ENCODE data around the gene C2orf92. TPM values are rescaled to one million over a fixed set of nuclear protein-coding genes. Genes with fewer than 3 reads are reported as not detected.

The C2orf92 gene
- total RNA-seq, 1 donor from 2014 or later = 1.3 TPM

DNA sequence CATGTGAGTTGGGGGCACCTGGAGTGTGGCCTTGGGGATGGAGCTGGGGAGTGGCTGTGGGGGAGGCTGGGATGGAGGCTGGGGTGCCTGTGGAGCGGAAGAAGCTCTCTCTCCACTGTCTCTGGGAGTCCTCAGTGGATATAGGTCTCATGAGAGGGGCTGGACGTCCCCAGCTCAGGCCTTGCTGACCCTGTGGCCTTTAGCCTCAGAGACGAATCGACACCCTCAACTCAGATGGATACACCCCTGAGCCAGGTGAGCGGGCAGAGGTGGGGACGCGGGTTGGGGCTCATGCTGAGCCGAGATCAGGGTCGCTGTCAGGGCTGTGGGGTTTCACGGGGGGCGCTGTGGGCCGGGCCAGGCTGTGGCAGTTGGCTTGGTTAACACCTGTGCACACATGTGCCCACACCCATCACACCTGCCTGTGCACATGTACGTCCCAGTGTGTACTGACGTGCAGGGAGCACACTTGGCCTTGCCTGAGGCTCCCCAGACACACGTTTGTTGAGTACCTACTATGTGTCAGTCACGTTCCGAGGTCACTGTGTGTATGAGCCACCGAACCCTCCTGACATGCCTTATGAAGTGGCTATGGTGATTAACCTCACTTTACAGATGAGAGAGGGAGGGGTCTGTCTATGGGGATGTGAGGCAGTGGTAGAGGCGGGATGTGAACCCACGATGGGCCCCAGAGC lies 64.0 kb downstream of the C2orf92 start:
- no peak overlapping the region for H3K4me3 ChIP-seq (ENCODE audit: low read depth, low read length)
- no peak for DNase-seq (ENCODE audit: low read depth)
- TF ChIP-seq, protein P1, sequence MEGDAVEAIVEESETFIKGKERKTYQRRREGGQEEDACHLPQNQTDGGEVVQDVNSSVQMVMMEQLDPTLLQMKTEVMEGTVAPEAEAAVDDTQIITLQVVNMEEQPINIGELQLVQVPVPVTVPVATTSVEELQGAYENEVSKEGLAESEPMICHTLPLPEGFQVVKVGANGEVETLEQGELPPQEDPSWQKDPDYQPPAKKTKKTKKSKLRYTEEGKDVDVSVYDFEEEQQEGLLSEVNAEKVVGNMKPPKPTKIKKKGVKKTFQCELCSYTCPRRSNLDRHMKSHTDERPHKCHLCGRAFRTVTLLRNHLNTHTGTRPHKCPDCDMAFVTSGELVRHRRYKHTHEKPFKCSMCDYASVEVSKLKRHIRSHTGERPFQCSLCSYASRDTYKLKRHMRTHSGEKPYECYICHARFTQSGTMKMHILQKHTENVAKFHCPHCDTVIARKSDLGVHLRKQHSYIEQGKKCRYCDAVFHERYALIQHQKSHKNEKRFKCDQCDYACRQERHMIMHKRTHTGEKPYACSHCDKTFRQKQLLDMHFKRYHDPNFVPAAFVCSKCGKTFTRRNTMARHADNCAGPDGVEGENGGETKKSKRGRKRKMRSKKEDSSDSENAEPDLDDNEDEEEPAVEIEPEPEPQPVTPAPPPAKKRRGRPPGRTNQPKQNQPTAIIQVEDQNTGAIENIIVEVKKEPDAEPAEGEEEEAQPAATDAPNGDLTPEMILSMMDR (conservative IDR thresholded peaks at IDR 0.05; ENCODE audit: low read depth, low read length) = no peak

DNA sequence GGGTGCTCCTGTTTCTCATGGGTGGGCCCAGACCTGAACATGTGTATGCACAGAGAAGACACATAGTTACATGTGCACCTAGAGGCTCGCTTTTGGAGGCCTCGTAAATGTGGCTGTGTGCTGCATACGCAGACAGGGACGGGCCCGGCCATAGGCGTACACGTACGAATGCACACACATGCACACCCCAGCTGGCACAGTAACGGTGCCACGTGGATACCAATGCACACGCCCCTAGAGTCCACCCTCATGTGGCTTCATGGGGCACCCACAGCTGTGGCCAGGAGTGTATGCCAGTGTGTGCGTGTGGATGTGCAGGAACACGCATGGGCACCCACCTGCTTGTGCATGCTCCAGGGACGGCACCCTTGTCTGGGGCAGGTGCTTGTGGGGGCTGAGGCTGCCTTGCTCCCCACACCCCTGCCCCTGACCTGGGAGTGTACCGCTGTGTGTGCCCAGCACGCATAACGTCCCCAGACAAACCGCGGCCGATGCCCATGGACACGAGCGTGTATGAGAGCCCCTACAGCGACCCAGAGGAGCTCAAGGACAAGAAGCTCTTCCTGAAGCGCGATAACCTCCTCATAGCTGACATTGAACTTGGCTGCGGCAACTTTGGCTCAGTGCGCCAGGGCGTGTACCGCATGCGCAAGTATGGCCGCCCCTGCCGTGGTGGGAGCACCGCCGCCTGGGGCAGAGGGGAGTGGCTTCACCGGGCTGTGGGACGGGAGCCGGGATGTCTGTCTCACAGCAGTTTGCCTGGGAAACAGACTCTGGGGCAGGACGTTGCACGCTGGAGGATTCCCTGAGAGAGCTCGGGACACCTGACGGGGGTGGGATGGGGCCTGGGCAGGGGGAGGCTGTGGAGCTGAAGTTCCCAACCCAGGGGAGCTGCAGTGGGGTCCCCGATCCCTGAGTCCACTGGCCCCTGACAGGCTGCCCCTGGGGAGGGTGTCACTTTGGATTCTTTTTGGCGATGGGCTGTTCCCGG lies 64.8 kb downstream of the C2orf92 start:
- H3K4me3 ChIP-seq (ENCODE audit: low read depth, low read length) = no peak overlapping the region
- TF ChIP-seq, protein P1 (conservative IDR thresholded peaks at IDR 0.05; ENCODE audit: low read depth, low read length) = no peak
- DNase-seq (ENCODE audit: low read depth) = no peak

DNA sequence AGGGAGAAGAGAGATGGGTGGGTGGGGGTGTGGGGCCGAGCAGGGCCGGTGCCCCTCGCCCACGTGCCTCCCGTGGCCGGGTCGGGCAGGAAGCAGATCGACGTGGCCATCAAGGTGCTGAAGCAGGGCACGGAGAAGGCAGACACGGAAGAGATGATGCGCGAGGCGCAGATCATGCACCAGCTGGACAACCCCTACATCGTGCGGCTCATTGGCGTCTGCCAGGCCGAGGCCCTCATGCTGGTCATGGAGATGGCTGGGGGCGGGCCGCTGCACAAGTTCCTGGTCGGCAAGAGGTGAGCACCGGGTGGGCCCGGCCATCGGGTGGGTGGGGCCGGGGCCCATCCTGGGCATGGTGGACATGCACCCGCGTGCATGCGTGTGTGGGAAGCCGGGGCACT lies 65.6 kb downstream of the C2orf92 start:
- DNase-seq (ENCODE audit: low read depth) = no peak
- no peak overlapping the region for H3K4me3 ChIP-seq (ENCODE audit: low read depth, low read length)
- TF ChIP-seq, protein P1 (conservative IDR thresholded peaks at IDR 0.05; ENCODE audit: low read depth, low read length) = no peak

DNA sequence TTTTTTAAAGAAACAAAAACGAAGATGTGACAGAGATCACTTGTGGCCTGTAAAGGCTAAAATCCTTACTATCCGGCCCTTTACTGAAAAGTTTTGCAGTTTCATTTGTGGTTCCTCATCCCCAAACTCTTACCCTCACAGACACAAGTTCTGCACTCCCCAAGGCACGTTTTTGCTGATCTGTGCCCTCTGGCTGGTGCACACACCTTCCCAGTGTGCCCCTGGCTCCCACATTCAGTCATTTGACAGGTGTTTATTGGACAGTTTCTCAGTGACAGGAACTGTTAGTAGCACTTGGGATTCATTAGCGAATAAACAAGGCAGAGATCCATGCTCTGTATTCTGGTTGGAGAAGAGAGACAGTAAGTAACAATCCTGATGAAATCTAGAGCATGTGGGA lies 66.7 kb downstream of the C2orf92 start:
- TF ChIP-seq, protein P1 (conservative IDR thresholded peaks at IDR 0.05; ENCODE audit: low read depth, low read length) = no peak
- no peak overlapping the region for H3K4me3 ChIP-seq (ENCODE audit: low read depth, low read length)
- DNase-seq (ENCODE audit: low read depth) = no peak

DNA sequence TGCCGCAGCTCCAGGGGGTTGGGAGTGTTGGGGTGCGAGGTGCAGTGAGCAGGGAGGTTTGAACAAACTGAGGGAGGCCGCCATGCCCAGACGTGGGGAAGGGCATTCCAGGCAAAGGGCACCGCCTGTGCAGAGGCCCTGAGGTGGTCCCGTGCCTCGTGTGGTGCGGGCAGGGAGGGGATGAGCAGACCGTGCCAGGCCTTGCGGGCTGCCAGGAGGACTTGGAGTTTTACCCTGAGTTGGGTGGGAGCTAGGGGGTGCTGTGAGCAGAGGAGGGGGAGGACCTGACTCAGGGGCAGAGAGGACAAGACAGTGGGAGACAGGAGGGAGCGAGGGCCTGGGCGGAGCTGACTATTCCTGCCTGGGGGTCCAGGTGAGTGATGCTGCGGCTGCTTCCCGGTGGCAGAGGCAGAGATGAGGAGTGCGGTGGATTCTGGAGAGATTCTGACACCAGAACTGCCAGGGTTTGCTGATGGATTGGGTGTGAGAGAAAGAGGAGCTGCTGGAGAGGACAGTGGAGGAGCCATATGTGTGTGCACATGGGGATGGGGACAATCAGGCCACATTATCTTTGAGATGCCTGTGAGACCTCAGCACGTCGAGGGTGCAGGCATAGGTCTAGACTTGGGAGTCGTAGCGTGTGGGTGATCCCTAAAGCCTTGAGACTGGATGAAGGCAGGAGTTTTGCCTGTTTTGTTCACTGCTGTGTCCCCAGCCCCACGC lies 67.3 kb downstream of the C2orf92 start:
- DNase-seq (ENCODE audit: low read depth) = no peak
- TF ChIP-seq, protein P1 (conservative IDR thresholded peaks at IDR 0.05; ENCODE audit: low read depth, low read length) = no peak

DNA sequence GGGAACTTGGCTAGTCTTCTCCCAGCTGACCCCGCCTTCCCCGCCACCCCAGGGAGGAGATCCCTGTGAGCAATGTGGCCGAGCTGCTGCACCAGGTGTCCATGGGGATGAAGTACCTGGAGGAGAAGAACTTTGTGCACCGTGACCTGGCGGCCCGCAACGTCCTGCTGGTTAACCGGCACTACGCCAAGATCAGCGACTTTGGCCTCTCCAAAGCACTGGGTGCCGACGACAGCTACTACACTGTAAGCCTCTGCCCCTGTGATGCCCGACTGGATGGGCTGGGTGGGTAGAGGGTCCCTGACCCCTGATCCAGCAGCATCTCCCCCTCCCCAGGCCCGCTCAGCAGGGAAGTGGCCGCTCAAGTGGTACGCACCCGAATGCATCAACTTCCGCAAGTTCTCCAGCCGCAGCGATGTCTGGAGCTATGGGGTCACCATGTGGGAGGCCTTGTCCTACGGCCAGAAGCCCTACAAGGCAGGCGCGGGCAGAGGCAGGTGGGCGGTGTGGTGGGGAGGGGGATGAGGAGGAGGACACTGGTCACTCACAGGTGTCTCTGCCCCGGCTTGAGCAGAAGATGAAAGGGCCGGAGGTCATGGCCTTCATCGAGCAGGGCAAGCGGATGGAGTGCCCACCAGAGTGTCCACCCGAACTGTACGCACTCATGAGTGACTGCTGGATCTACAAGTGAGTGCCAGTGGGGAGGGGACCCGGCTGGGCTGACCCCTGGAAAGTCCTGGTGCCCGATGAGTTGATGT lies 68.1 kb downstream of the C2orf92 start:
- no peak for DNase-seq (ENCODE audit: low read depth)
- H3K4me3 ChIP-seq (ENCODE audit: low read depth, low read length) = no peak overlapping the region
- TF ChIP-seq, protein P1 (conservative IDR thresholded peaks at IDR 0.05; ENCODE audit: low read depth, low read length) = no peak

More for the DNA sequence above, 67.3 kb downstream of the C2orf92 start:
- no peak overlapping the region for H3K4me3 ChIP-seq (ENCODE audit: low read depth, low read length)

Data from epithelial cell of proximal tubule (primary cell).